Peyer's patch (tissue), 4 donors: Measurements from ENCODE around the gene SSU72. TPM values are rescaled to one million over a fixed set of nuclear protein-coding genes. Genes with fewer than 3 reads are reported as not detected.
"Not testable (repeated sequence)": the region's sequence is repeated elsewhere in the genome, so short reads cannot be mapped to it uniquely, and the experiment has no call there.

Experiments
- DNase-seq, 3 donors: peaks; one replicate each; pipeline ENCODE4 v3.0.0-alpha.2; 2017 to 2019
- H3K27ac ChIP-seq, 4 donors: fragments of 200-600 bp; sonication (generic); one replicate each; pipeline ENCODE4 v1.5.1; 2016 to 2019
- H3K27me3 ChIP-seq, 2 donors: fragments of 200-600 bp; sonication (generic); one replicate each; pipeline ENCODE4 v1.5.1; 2019
- H3K36me3 ChIP-seq, 3 donors: fragments of 200-600 bp; sonication (generic); one replicate each; pipeline ENCODE4 v1.5.1; 2016 to 2019
- H3K4me1 ChIP-seq, 4 donors: fragments of 200-600 bp; sonication (generic); one replicate each; pipeline ENCODE4 v1.5.1; 2016 to 2019
- H3K4me3 ChIP-seq, 4 donors: fragments of 200-600 bp; sonication (generic); 1 replicate in 3 of 4; 2 replicates in 1 of 4; pipeline ENCODE4 v1.5.1; 2016 to 2019; ENCODE audit warnings: mild to moderate bottlenecking in 1 of 4
- H3K9me3 ChIP-seq, 4 donors: fragments of 200-600 bp; sonication (generic); one replicate each; pipeline ENCODE4 v1.5.1; 2016 to 2019; ENCODE audit warnings: mild to moderate bottlenecking in 1 of 4
- POLR2A ChIP-seq, 2 donors: fragments of 450-650 bp; IDR thresholded peaks; one replicate each; pipeline ENCODE4 v1.5.1; 2017; ENCODE audit warnings: antibody characterized with exemption in 2 of 2, mild to moderate bottlenecking in 2 of 2, moderate library complexity in 2 of 2
- total RNA-seq, 4 donors: library from RNA; depleted of rRNA; stranded (reverse); fragments of >200 nt; gene quantifications; one replicate each; pipeline ENCODE4 v1.1.0, GENCODE V29; 2016
- TF ChIP-seq, protein P1 (sequence below), 6 experiments: fragments of 450-650 bp in 4 of 6; fragments of 200-600 bp in 2 of 6; sonication (generic) in 1 of 6; IDR thresholded peaks; one replicate each; pipeline ENCODE4 v1.5.1; 2017 to 2019; ENCODE audit warnings: antibody characterized with exemption in 6 of 6, mild to moderate bottlenecking in 3 of 6, moderate library complexity in 1 of 6

Gene SSU72
- total RNA-seq, 4 donors from 2014 or later, result 146 to 182 (median 163) TPM

DNA sequence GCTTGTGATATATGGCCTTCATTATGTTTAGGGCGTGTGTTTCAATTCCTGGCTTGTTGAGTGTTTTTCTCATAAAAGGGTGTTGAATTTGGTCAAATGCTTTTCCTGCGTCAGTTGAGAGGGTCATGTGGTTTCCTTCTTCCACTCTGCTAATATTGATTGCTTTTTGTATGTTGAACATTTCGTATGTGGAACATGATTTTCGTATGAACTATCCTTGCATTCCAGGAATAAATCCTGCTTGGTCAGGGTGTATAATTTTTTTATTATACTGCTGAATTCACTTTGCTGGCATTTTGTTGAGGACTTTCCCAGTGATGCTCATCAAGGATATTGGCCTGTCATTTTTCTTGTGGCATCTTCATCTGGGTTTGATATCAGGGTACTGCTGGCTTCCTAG is 67.4 kb downstream of the SSU72 start:
- Histone ChIP-seq H3K27ac (no peak overlapping the region), H3K27me3 (no peaks in the 10 kb centered on the region), H3K4me1 (peaks cover 0 to 6% (median 1%) of the 10 kb centered on the region in 4 donors), H3K9me3 (no peaks in the 10 kb centered on the region), H3K4me3 (no peak overlapping the region), H3K36me3 (no peaks in the 10 kb centered on the region)
- TF ChIP-seq, protein P1, sequence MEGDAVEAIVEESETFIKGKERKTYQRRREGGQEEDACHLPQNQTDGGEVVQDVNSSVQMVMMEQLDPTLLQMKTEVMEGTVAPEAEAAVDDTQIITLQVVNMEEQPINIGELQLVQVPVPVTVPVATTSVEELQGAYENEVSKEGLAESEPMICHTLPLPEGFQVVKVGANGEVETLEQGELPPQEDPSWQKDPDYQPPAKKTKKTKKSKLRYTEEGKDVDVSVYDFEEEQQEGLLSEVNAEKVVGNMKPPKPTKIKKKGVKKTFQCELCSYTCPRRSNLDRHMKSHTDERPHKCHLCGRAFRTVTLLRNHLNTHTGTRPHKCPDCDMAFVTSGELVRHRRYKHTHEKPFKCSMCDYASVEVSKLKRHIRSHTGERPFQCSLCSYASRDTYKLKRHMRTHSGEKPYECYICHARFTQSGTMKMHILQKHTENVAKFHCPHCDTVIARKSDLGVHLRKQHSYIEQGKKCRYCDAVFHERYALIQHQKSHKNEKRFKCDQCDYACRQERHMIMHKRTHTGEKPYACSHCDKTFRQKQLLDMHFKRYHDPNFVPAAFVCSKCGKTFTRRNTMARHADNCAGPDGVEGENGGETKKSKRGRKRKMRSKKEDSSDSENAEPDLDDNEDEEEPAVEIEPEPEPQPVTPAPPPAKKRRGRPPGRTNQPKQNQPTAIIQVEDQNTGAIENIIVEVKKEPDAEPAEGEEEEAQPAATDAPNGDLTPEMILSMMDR (IDR thresholded peaks at IDR 0.05), result no peak
- no peak for TF ChIP-seq POLR2A (IDR thresholded peaks at IDR 0.05)
- DNase-seq, result no peak

DNA sequence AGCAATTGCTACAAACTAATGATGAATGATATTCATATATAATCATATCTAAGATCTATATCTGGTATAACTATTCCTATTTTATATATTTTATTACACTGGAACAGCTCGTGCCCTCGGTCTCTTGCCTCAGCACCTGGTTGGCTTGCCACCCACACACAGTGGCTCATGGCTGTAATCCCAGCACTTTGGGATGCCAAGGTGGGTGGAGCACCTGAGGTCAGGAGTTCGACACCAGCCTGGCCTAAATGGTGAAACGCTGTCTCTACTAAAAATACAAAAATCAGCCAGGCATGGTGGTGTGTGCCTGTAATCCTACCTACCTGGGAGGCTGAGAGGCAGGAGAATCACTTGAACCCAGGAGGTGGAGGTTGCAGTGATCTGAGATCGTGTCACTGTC is 68.9 kb downstream of the SSU72 start:
- DNase-seq, H3K4me3 ChIP-seq, H3K9me3 ChIP-seq, H3K4me1 ChIP-seq, H3K36me3 ChIP-seq, H3K27me3 ChIP-seq: not testable (repeated sequence)
- H3K27ac ChIP-seq, result peak overlapping the region; percentile 65 to 85 (median 72)

DNA sequence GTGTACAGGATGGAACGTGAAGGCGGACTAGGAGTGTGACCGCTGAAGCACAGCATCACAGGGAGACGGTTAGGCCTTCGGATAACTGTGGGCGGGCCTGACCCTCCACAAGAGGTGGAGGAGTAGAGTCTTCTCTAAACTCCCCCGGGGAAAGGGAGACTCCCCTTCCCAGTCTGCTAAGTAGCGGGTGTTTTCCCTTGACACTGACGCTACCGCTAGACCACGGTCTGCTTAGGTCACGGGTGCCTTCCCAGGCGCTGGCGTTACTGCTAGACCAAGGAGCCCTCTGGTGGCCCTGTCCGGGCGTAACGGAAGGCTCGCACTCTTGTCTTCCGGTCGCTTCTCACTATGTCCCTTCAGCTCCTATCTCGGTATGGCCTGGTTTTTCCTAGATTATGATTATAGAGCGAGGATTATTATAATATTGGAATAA is 69.3 kb downstream of the SSU72 start:
- Histone ChIP-seq H3K4me3 (peak overlapping the region; percentile 14 to 32 (median 26)), H3K27ac (peak overlapping the region; percentile 65 to 85 (median 72))
- DNase-seq, result peak in 2 of 3 donors; percentile 46 to 84
- H3K9me3 ChIP-seq, H3K4me1 ChIP-seq, H3K36me3 ChIP-seq, H3K27me3 ChIP-seq: not testable (repeated sequence)
- TF ChIP-seq, protein P1 (IDR thresholded peaks at IDR 0.05), result peak in 5 of 6 experiments; percentile 2 to 59 (median 53)

DNA sequence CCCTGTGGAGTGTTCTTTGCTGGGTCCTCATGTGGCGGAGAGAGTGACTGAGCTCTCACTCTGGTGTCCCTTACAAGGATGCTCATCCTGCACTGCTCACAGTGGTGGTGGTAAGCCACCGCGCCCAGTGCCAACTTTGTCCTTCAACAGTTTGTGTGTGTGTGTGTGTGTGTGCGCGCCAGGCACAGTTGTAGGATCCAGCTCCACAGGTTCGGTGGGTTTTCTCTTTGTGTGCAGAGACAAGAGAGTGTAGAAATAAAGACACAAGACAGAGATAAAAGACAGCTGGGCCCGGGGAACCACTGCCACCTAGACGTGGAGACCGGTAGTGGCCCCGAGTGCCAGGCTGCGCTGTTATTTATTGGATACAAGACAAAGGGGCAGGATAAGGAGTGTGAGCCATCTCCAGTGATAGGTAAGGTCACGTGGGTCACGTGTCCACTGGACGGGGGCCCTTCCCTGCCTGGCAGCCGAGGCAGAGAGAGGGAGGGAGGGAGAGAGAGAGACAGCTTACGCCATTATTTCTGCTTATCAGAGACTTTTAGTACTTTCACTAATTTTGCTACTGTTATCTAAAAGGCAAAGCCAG is 69.8 kb downstream of the SSU72 start:
- peak overlapping the region; percentile 65 to 85 (median 72) for H3K27ac ChIP-seq
- not testable (repeated sequence) for H3K9me3 ChIP-seq, H3K36me3 ChIP-seq, H3K4me1 ChIP-seq, H3K27me3 ChIP-seq
- TF ChIP-seq, protein P1 (IDR thresholded peaks at IDR 0.05), result peak; percentile 65 to 92 (median 78)
- TF ChIP-seq POLR2A (IDR thresholded peaks at IDR 0.05), result peak in 1 of 2 donors; percentile 51
- DNase-seq, result peak; percentile 70 to 90 (median 86)
- H3K4me3 ChIP-seq, result peak overlapping the region; percentile 14 to 32 (median 26)

DNA sequence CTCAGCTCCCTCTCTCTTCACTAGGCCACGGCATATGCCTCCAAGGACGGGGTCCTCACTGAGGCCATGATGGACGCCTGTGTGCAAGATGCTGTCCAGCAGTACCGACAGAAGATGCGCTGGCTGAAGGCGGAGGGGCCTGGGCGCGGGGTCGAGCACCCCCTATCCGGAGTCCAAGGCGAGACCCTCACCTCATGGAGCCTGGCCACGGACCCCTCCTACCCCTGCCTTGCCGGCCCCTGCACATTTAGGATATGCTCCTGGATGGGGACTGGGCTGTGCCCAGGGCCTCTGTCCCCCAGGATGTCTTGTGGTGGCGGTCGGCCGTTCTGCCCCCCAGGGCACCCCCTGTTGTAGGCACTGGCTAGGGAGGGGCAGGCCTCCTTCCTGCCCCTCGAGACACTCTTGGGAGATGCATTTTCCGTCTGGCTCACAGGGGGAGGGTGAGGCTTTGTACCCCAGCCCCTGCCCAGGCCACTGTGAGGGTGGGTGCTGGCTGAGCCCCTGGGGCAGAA is 79.1 kb downstream of the SSU72 start:
- H3K4me3 ChIP-seq, H3K4me1 ChIP-seq, DNase-seq, H3K27ac ChIP-seq, H3K9me3 ChIP-seq, H3K27me3 ChIP-seq: not testable (repeated sequence)
- H3K36me3 ChIP-seq, result peaks cover 0 to 40% (median 0%) of the 10 kb centered on the region in 3 donors

DNA sequence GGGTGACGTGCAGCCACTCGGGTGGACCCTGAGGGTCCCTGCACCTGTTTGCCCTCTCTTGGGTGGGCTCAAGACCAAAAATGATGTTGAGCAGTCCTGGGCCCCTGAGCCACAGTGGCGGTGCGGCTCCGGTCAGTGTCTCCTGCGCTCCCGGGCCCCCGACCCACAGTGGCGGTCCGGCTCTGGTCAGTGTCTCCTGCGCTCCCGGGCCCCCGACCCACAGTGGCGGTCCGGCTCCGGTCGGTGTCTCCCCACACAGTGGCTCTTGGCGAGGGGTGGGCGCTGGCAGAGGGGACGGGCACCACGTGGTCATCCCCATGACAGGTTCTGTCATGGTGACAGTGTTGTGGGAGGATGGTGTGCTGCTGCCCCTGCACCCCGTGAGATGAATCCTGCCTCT is 80.4 kb downstream of the SSU72 start:
- H3K4me1 ChIP-seq, H3K27ac ChIP-seq, DNase-seq, H3K27me3 ChIP-seq, H3K9me3 ChIP-seq, H3K4me3 ChIP-seq: not testable (repeated sequence)
- H3K36me3 ChIP-seq, result peaks cover 0 to 52% (median 0%) of the 10 kb centered on the region in 3 donors

Other genes starting within 250 kb of the SSU72 start
- gene TAS1R3, start 243.6 kb downstream of the SSU72 start, total RNA-seq, result 1 to 10 TPM; 2.1 to 5.8 (median 3.0) TPM
- gene DVL1, start 225.4 kb downstream of the SSU72 start, total RNA-seq, result 100 to 1,000 TPM in 3 of 4 donors, 10 to 100 TPM in 1; 76.0 to 196 (median 164) TPM
- gene MXRA8, start 216.3 kb downstream of the SSU72 start, total RNA-seq, result 10 to 100 TPM; 11.7 to 56.1 (median 35.6) TPM
- 100 to 1,000 TPM; 122 to 172 (median 134) TPM for gene AURKAIP1, start 199.7 kb downstream of the SSU72 start, total RNA-seq
- gene CCNL2, start 175.5 kb downstream of the SSU72 start, total RNA-seq, result 1,000 to 10,000 TPM in 1 of 4 donors, 100 to 1,000 TPM in 3; 216 to 1,008 (median 423) TPM
- gene MRPL20, start 167.6 kb downstream of the SSU72 start, total RNA-seq, result 10 to 100 TPM; 58.2 to 94.1 (median 78.2) TPM
- gene ANKRD65, start 153.6 kb downstream of the SSU72 start, total RNA-seq, result 10 to 100 TPM in 1 of 4 donors, 1 to 10 TPM in 2, under 1 TPM in 1; 0.54 to 11.6 (median 2.0) TPM
- gene VWA1, start 139.2 kb downstream of the SSU72 start, total RNA-seq, result 10 to 100 TPM in 1 of 4 donors, 1 to 10 TPM in 3; 3.2 to 14.0 (median 6.7) TPM
- gene ATAD3C, start 125.2 kb downstream of the SSU72 start, total RNA-seq, result under 1 TPM in 1 of 4 donors, not detected in 3; 0.27 TPM
- gene ATAD3B, start 103.1 kb downstream of the SSU72 start, total RNA-seq, result 100 to 1,000 TPM in 1 of 4 donors, 10 to 100 TPM in 3; 26.9 to 130 (median 35.0) TPM
- gene ATAD3A, start 62.7 kb downstream of the SSU72 start, total RNA-seq, result 10 to 100 TPM; 14.9 to 72.6 (median 24.4) TPM
- gene TMEM240, start 34.2 kb downstream of the SSU72 start, total RNA-seq, result 1 to 10 TPM in 1 of 4 donors, not detected in 3; 3.6 TPM
- 1 to 10 TPM; 4.1 to 6.9 (median 5.7) TPM for gene FNDC10, start 25.3 kb upstream of the SSU72 start, total RNA-seq
- gene MIB2, start 40.6 kb upstream of the SSU72 start, total RNA-seq, result 100 to 1,000 TPM in 3 of 4 donors, 10 to 100 TPM in 1; 68.3 to 162 (median 113) TPM
- gene MMP23B, start 57.3 kb upstream of the SSU72 start, total RNA-seq, result 1 to 10 TPM; 1.8 to 5.9 (median 4.1) TPM
- gene CDK11B, start 84.1 kb upstream of the SSU72 start, total RNA-seq, result 100 to 1,000 TPM in 1 of 4 donors, 10 to 100 TPM in 3; 25.7 to 124 (median 40.9) TPM
- 100 to 1,000 TPM in 2 of 4 donors, 10 to 100 TPM in 2; 76.9 to 132 (median 103) TPM for gene SLC35E2B, start 117.9 kb upstream of the SSU72 start, total RNA-seq
- 100 to 1,000 TPM; 129 to 269 (median 199) TPM for gene CDK11A, start 149.5 kb upstream of the SSU72 start, total RNA-seq
- 100 to 1,000 TPM; 115 to 210 (median 162) TPM for gene NADK, start 203.6 kb upstream of the SSU72 start, total RNA-seq